ENCODE results near the gene ITGA1. TPM values are rescaled to one million over a fixed set of nuclear protein-coding genes. Genes with fewer than 3 reads are reported as not detected.

ITGA1 gene
- total and polyA plus RNA-seq, 2 donors (not counting 1 experiment from before 2014, with no cell fraction given) = 12.6 to 115 TPM

DNA sequence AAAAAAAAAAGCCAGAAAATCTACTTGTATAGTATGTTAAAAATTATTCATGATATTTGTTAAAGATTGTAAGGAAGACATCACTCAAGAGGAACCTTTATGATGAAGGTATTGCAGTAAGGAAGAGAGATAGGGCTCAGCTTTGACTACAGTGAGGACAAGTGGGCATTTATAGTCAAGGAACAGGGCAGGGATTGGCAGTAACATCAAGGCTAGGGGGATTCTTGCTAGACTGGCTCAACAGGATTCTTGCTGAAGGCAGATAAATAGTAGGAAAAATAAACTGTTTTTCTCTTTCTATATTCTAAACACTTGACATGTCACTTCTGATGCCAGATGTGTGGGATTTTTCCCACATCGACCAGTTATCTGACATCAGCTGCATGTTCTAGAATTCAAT is 96.7 kb downstream of the ITGA1 start:
- Histone ChIP-seq H3K4me1 (ENCODE audit: control insufficient read depth, extremely low read depth, insufficient read depth, low read length) (no peaks in the 10 kb centered on the region), H3K36me3 (ENCODE audit: control insufficient read depth, insufficient read depth, low read length) (no peaks in the 10 kb centered on the region), H3K27me3 (ENCODE audit: control insufficient read depth, insufficient read depth, low read length) (no peaks in the 10 kb centered on the region), H3K4me3 (replicated peaks in 1 of 4; ENCODE audit: control extremely low read depth in 1 of 4, insufficient read depth in 1 of 4, low read depth in 3 of 4, low read length in 4 of 4) (no peak overlapping the region), H2AFZ (ENCODE audit: low read length) (no peak overlapping the region), H3K4me2 (ENCODE audit: extremely low read depth, insufficient read depth, low read length) (no peak overlapping the region), H3K79me2 (ENCODE audit: control insufficient read depth, insufficient read depth, low read length) (no peaks in the 10 kb centered on the region), H3K27ac (ENCODE audit: insufficient read depth, low read length) (no peak overlapping the region), H3K9me3 (ENCODE audit: control insufficient read depth, insufficient read depth, low read depth, low read length) (no peaks in the 10 kb centered on the region), H4K20me1 (ENCODE audit: control insufficient read depth, extremely low read depth, insufficient read depth, low read length) (no peaks in the 10 kb centered on the region), H3K9ac (ENCODE audit: insufficient read depth, low read length) (no peak overlapping the region)
- DNase-seq (ENCODE audit: low read depth in 2 of 2) = no peak
- TF ChIP-seq CTCF (conservative IDR thresholded peaks at IDR 0.05 in 1 of 2, IDR thresholded peaks at IDR 0.05 in 1 of 2; ENCODE audit: low read depth in 1 of 2, low read length in 2 of 2) = no peak
- TF ChIP-seq EZH2 (IDR thresholded peaks at IDR 0.05; ENCODE audit: low read length, missing control alignments) = no peak

DNA sequence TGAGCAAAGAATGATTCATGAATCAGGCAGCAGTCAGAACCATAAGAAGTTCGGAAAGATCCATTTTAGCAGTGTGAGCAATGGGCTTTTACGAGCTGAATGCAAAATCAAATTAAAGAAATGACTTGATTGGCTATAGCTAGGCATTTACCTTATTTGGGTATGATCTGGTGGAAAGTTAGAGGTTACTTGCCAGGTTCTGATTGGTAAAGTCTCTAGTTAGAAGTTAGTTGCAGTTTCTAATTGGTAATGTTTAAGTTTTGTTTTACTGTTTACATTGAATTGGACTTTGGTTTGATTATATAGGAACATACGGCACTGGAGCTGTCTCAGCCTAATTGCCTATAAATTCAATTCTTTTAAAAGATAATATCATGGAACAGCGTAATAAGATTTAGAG is 97.9 kb downstream of the ITGA1 start:
- no peak overlapping the region for H3K4me3 ChIP-seq (replicated peaks in 1 of 4; ENCODE audit: control extremely low read depth in 1 of 4, insufficient read depth in 1 of 4, low read depth in 3 of 4, low read length in 4 of 4)
- no peaks in the 10 kb centered on the region for H3K79me2 ChIP-seq (ENCODE audit: control insufficient read depth, insufficient read depth, low read length)
- no peak overlapping the region for H3K27ac ChIP-seq (ENCODE audit: insufficient read depth, low read length)
- TF ChIP-seq EZH2 (IDR thresholded peaks at IDR 0.05; ENCODE audit: low read length, missing control alignments) = no peak
- TF ChIP-seq CTCF (conservative IDR thresholded peaks at IDR 0.05 in 1 of 2, IDR thresholded peaks at IDR 0.05 in 1 of 2; ENCODE audit: low read depth in 1 of 2, low read length in 2 of 2) = no peak
- H3K27me3 ChIP-seq (ENCODE audit: control insufficient read depth, insufficient read depth, low read length) = no peaks in the 10 kb centered on the region
- no peak overlapping the region for H2AFZ ChIP-seq (ENCODE audit: low read length)
- no peak overlapping the region for H3K9ac ChIP-seq (ENCODE audit: insufficient read depth, low read length)
- no peaks in the 10 kb centered on the region for H3K4me1 ChIP-seq (ENCODE audit: control insufficient read depth, extremely low read depth, insufficient read depth, low read length)
- DNase-seq (ENCODE audit: low read depth in 2 of 2) = no peak
- no peaks in the 10 kb centered on the region for H3K36me3 ChIP-seq (ENCODE audit: control insufficient read depth, insufficient read depth, low read length)
- H3K9me3 ChIP-seq (ENCODE audit: control insufficient read depth, insufficient read depth, low read depth, low read length) = no peaks in the 10 kb centered on the region
- no peaks in the 10 kb centered on the region for H4K20me1 ChIP-seq (ENCODE audit: control insufficient read depth, extremely low read depth, insufficient read depth, low read length)
- no peak overlapping the region for H3K4me2 ChIP-seq (ENCODE audit: extremely low read depth, insufficient read depth, low read length)

GRCh38 chr5:52886206-52886605 is 98.5 kb downstream of the ITGA1 start:
- Histone ChIP-seq H3K4me1 (ENCODE audit: control insufficient read depth, extremely low read depth, insufficient read depth, low read length) (no peaks in the 10 kb centered on the region), H3K36me3 (ENCODE audit: control insufficient read depth, insufficient read depth, low read length) (no peaks in the 10 kb centered on the region), H3K4me3 (replicated peaks in 1 of 4; ENCODE audit: control extremely low read depth in 1 of 4, insufficient read depth in 1 of 4, low read depth in 3 of 4, low read length in 4 of 4) (no peak overlapping the region), H4K20me1 (ENCODE audit: control insufficient read depth, extremely low read depth, insufficient read depth, low read length) (no peaks in the 10 kb centered on the region), H3K9ac (ENCODE audit: insufficient read depth, low read length) (no peak overlapping the region), H3K79me2 (ENCODE audit: control insufficient read depth, insufficient read depth, low read length) (no peaks in the 10 kb centered on the region), H3K27ac (ENCODE audit: insufficient read depth, low read length) (no peak overlapping the region), H3K27me3 (ENCODE audit: control insufficient read depth, insufficient read depth, low read length) (no peaks in the 10 kb centered on the region), H3K9me3 (ENCODE audit: control insufficient read depth, insufficient read depth, low read depth, low read length) (no peaks in the 10 kb centered on the region), H3K4me2 (ENCODE audit: extremely low read depth, insufficient read depth, low read length) (no peak overlapping the region), H2AFZ (ENCODE audit: low read length) (no peak overlapping the region)
- TF ChIP-seq EZH2 (IDR thresholded peaks at IDR 0.05; ENCODE audit: low read length, missing control alignments) = no peak
- no peak for TF ChIP-seq CTCF (conservative IDR thresholded peaks at IDR 0.05 in 1 of 2, IDR thresholded peaks at IDR 0.05 in 1 of 2; ENCODE audit: low read depth in 1 of 2, low read length in 2 of 2)
- no peak for DNase-seq (ENCODE audit: low read depth in 2 of 2)
